Fibroblast of mammary gland (primary cell): ENCODE results near the gene PGAP2.

Source experiments
- DNase-seq: peaks from one replicate; pipeline ENCODE4 v3.0.0-alpha.2; 2010; ENCODE audit warnings: low read depth
- H3K4me3 ChIP-seq: 2 replicates; pipeline ENCODE4 v1.5.1; 2011; ENCODE audit warnings: low read depth, mild to moderate bottlenecking, low read length, moderate library complexity; ENCODE audit not compliant: control insufficient read depth
- CTCF ChIP-seq: conservative IDR thresholded peaks from 2 replicates; pipeline ENCODE4 v1.5.1; 2011; ENCODE audit warnings: low read depth, low read length, inconsistent platforms; ENCODE audit not compliant: control insufficient read depth, insufficient read depth

PGAP2 gene

DNA sequence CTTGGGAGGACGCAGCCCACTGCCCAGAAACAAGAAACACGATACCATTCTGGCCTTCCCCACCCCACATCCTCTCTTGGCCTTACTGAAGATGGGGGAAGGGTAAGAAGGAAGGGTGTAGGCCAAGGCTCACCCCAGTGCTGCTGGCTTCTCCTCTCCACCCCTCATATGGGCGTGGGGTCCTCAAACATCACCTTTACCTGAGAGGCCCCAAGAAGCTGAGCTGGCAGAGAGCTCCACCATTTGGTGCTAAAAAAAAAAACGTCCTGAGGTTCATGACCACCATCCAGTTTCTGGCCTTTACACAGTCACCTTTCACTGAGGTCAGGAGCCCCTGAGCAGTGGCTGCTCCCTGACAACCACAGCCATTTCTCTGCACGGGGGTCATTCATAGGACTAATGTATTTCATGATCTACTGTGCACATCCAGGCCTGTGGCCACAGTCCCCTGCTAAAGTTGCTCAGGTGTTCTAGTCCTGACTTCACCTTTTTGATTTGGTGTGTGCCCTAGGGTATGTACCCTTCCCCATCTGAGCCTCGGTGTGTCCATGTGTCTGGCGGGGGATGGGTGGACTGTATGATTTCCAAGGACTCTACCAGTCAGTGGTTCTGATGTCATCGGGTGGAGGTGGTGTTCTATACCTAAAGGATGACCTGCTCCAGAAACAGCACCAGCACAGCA lies 17.3 kb downstream of the PGAP2 start:
- TF ChIP-seq CTCF: no peak
- H3K4me3 ChIP-seq: no peak overlapping the region

DNA sequence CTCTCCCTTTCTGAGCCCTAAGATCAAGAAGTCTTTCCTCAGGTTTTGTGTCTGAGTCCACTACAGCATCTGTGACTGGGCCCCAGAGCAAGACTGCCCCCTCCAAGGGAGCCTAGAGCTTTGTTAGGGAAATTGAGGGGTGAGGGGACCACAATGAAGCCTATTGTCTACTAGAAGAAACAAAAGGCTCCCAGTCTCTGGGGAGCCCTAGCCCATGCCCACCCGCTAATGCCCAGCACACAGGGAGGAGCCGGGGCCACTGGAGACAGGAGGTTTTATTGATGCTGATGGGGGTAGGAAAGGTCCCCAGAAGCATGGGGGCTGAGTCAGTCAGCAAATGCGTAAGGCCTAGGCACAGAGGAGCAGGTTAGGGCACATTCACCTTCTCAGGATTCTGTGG lies 18.4 kb downstream of the PGAP2 start:
- no peak for TF ChIP-seq CTCF
- no peak for DNase-seq
- no peak overlapping the region for H3K4me3 ChIP-seq

More for the DNA sequence above, 17.3 kb downstream of the PGAP2 start:
- no peak for DNase-seq

GRCh38 chr11:3827434-3828186 lies 19.2 kb downstream of the PGAP2 start:
- no peak for DNase-seq
- no peak overlapping the region for H3K4me3 ChIP-seq
- TF ChIP-seq CTCF: no peak

GRCh38 chr11:3830088-3830487 lies 21.7 kb downstream of the PGAP2 start:
- TF ChIP-seq CTCF: no peak
- no peak for DNase-seq
- H3K4me3 ChIP-seq: no peak overlapping the region

DNA sequence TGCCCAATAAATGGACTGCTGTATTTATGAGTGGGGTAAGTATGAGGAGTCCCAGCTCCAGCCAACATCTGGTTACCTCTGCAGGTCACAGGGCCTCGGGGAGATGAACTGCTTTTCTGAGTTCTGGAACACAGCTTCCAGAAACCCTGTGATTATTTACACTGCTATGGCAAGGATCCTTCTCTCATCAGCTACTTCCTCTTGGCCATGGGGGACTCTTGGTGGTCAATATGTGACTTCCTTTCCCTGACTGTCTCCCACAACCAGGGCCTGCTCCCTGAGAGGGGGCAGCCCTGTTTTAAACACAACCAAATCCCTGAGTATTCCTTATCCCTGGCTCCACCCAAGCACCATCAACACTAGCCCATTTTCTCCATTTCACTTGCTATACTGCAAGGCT lies 22.4 kb downstream of the PGAP2 start:
- H3K4me3 ChIP-seq: no peak overlapping the region
- no peak for DNase-seq

More for the DNA sequence above, 22.4 kb downstream of the PGAP2 start:
- TF ChIP-seq CTCF: no peak
